NCI-H187 treated with DMSO at 0.1 percent for 48 hours (cell line): ENCODE measurements around the gene JAK1.
"Not testable (repeated sequence)": the region's sequence is repeated elsewhere in the genome, so short reads cannot be mapped to it uniquely, and the experiment has no call there.

Source experiments
- DNase-seq: peaks from one replicate; lab custom pipeline; 2025; lab: John Stamatoyannopoulos, UW

Gene JAK1

GRCh38 chr1:64838486-64838885 lies 127.9 kb downstream of the JAK1 start:
- no peak for DNase-seq

- DNase-seq = no peak
Measured at GRCh38 chr1:64836802-64837201, 129.5 kb downstream of the JAK1 start.

GRCh38 chr1:64834734-64835133 lies 131.6 kb downstream of the JAK1 start:
- no peak for DNase-seq

GRCh38 chr1:64830030-64830651 lies 136.2 kb downstream of the JAK1 start:
- DNase-seq = no peak

GRCh38 chr1:64829411-64830029 lies 136.8 kb downstream of the JAK1 start:
- DNase-seq = no peak

GRCh38 chr1:64828829-64829228 lies 137.5 kb downstream of the JAK1 start:
- no peak for DNase-seq

- no peak for DNase-seq
Measured at GRCh38 chr1:64826991-64827390, 139.4 kb downstream of the JAK1 start.

- peak; percentile 10 for DNase-seq
Measured at GRCh38 chr1:64823691-64824476, 142.5 kb downstream of the JAK1 start.

GRCh38 chr1:64822621-64823020 lies 143.7 kb downstream of the JAK1 start:
- no peak for DNase-seq

GRCh38 chr1:64820572-64820971 lies 145.8 kb downstream of the JAK1 start:
- not testable (repeated sequence) for DNase-seq

- DNase-seq = not testable (repeated sequence)
Measured at GRCh38 chr1:64817364-64817763, 149.0 kb downstream of the JAK1 start.

GRCh38 chr1:64814427-64814826 lies 151.9 kb downstream of the JAK1 start:
- no peak for DNase-seq

- peak; percentile 36 for DNase-seq
Measured at GRCh38 chr1:64811131-64811530, 155.2 kb downstream of the JAK1 start.

GRCh38 chr1:64810001-64810400 lies 156.3 kb downstream of the JAK1 start:
- DNase-seq = no peak

GRCh38 chr1:64809309-64809708 lies 157.0 kb downstream of the JAK1 start:
- no peak for DNase-seq

GRCh38 chr1:64801851-64802523 lies 164.4 kb downstream of the JAK1 start:
- DNase-seq = no peak

GRCh38 chr1:64798872-64799271 lies 167.5 kb downstream of the JAK1 start:
- DNase-seq = no peak

GRCh38 chr1:64790832-64791487 lies 175.4 kb downstream of the JAK1 start:
- no peak for DNase-seq
